ENCODE results near the gene ZNF669.
A peak's percentile ranks its signal among the peaks of the same experiment; 100 is the strongest.
"Not testable (repeated sequence)": the region's sequence is repeated elsewhere in the genome, so short reads cannot be mapped to it uniquely, and the experiment has no call there.

Gene ZNF669

DNA sequence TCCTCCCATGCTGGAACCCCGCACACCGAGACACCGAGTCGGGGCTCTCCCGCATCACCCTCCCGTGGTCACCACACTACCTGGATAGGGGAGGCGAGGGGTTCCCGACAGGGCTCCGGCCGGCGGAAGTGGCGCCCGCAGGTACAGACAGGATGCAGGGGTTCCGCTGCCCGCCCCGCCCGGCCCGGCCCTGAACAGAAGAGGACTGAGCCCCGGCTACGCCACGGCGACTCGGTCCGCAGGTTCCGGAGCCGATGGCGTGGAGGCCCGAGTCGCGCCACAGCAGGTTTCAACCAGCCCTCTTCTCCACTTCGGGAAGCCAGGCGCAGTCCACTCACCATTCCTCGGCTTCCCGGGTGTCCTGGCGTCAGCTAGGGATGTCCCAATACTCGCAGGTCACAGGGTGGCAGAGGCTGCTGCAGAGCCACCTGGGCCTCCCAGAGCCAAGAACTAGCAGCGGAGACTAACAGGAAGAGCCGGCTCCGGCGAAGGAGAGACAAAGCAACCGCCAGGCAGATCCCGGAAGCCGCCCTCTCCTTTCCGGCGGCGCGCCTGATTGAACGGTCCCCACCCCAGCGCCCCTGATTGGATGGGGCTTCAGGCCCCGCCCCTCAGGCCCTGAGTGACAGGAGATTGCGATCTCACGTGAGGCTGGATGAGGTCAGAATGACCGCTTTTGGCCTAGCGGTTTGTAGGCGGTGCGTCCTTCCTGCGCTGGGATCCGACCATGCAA lies at the start of gene ZNF669:
Gene ZNF669 (minus strand): TSS at position 498 of the 733 bp plus-strand sequence. CDS start 157 bp downstream, at position 341.
- peak; percentile 81 for DNase-seq (ENCODE audit: low read depth)

DNA sequence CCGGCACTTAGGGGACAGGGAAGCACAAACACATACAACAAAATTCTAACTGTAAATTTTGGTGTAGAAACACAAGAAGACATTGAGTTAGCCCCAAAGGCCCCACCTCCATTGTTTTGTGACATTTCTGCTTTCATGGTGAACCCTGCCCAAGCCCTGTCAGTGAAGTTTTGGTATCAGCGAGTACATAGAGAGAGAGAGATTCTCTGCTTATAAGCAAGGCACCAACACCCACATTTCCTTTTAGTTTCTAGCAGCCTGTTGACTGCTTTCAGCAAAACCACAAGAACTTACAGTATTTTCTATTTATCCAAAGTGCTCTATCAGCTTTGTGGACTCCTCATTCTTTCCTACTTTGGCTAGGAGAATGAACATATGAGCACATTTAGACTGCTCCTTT lies 43.6 kb upstream of the ZNF669 start:
- no peak for DNase-seq (ENCODE audit: low read depth)

DNA sequence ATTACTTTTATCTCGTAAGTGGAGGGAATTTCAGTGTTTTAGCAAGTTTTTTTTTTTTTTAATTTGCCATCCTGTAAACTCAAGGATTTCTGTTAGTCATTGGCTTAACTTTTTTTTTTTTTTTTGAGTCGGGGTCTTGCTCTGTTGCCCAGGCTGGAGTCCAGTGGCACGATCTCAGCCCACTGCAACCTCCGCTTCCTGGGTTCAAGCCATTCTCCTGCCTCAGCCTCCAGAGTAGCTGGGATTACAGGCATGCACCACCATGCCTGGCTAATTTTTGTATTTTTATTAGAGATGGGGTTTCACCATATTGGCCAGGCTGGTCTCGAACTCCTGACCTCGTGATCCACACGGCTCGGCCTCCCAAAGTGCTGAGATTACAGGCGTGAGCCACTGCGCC lies 43.0 kb upstream of the ZNF669 start:
- not testable (repeated sequence) for DNase-seq (ENCODE audit: low read depth)

DNA sequence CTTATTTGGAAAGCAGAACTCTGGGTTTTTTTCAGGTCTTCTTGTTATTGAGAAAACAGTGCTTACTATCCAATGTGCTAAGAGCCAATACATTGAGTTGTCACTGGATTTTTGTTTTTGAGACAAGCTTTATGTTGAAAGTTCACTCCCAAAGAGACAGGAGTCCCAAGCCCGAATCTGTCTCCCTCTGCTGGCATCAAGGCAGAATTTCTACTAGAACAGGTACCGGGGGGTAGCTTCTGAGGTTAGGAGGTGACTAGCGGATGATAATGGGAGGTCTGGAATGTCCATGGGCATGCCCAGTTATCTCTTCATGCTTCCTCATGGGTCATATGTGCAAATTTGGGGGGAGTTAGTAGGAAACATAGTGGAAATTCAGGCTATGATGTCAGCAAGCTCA lies 42.5 kb upstream of the ZNF669 start:
- DNase-seq (ENCODE audit: low read depth) = no peak

DNA sequence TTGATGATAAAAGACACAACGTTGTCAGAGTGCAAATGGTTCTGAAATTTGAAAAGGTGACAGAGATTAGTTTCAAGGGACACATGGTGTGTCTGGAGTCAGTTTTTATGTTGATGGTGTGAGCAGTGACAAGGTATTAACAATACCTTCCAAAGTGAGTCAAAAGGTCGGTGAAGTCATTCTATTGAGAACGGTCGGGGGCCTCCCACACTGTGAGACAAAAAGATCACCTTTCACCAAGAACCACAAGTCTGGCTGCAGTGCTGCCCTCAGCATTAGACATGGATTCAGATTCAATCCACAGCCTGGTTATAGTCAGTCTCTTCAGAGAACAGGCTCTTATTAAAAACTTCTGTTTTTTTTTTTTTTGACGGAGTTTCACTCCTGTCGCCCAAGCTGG lies 41.1 kb upstream of the ZNF669 start:
- DNase-seq (ENCODE audit: low read depth) = no peak

DNA sequence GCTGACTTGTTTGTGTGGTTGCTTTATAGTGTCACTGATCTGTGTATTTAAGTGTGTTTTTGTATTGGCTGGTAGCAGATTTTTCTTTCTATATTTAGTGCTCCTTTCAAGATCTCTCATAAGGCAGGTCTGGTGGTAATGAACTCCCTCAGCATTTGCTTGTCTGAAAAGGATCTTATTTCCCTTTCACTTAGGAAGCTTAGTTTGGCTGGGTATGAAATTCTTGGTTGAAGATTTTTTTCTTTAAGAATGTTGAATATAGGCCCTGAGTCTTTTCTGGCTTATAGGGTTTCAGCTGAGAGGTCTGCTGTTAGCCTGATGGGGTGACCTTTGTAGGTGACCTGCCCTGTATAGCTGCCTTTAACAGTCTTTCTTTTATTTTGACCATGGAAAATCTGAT lies 35.4 kb upstream of the ZNF669 start:
- not testable (repeated sequence) for DNase-seq (ENCODE audit: low read depth)

- no peak for DNase-seq (ENCODE audit: low read depth)
These were observed 27.1 kb upstream of the ZNF669 start for GRCh38 chr1:247131236-247131635.

- not testable (repeated sequence) for DNase-seq (ENCODE audit: low read depth)
These were observed 23.5 kb upstream of the ZNF669 start for GRCh38 chr1:247127519-247128282.

DNA sequence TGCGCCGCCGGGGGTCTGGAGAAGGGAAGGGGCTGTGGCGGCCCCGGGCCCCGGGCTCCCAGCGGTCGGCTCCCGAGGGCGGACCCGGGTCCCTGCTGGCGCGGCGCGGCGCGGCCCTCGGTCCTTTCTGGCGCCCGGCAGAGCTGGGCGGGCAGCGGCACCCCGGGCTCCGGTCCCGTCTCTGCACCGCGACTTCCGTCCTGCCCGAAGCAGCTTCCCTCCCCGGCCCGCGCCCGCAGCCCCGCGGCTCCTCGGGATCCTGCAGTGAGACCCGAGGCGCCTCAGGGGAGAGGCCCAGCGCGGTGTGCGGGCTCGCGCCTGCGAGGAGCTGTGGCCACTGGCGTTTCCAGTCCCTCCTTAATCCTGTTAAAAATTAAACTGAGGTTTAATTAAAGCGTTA lies 22.4 kb upstream of the ZNF669 start:
- DNase-seq (ENCODE audit: low read depth) = not testable (repeated sequence)

GRCh38 chr1:247126166-247126565 lies 22.0 kb upstream of the ZNF669 start:
- not testable (repeated sequence) for DNase-seq (ENCODE audit: low read depth)

- no peak for DNase-seq (ENCODE audit: low read depth)
These were observed 17.2 kb upstream of the ZNF669 start for GRCh38 chr1:247121382-247121781.

- not testable (repeated sequence) for DNase-seq (ENCODE audit: low read depth)
These were observed 16.2 kb upstream of the ZNF669 start for GRCh38 chr1:247120408-247120668.

DNA sequence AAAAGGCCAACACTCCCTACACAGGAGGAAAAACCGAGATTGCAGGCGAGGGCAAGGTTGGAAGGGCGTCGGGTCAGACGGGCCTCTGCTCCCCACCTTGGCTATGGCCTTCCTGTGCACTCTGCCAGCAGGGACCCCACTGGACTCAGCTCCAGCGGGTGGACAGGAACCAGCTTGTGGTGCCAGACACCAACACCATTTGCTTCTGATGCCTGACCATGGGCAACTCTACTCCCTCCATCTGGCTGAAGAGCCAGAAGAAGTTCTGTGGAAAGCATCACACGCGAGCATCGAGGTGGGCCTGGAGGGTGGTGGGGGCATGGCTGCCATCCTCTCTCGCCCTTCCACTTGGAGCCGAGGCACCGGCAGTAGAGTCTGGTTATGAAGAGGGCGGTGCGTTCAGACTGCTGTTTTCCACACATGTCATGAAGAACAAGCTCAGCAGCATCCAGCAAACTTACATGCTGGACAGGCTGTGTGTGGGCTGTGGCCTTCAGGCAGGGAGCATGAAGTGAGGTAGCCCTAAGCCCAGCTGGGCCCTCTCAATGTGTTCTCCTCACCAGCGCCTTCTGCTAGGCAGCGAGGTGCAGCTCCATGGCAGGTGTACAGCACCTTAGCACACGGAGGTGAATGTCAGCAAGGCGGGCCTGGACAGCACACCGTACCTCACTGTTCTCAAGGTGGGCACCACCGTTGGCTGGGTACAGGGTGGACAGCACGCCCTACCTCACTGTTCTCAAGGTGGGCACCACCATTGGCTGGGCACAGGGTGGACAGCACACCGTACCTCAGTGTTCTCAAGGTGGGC lies 15.6 kb upstream of the ZNF669 start:
- DNase-seq (ENCODE audit: low read depth) = no peak

DNA sequence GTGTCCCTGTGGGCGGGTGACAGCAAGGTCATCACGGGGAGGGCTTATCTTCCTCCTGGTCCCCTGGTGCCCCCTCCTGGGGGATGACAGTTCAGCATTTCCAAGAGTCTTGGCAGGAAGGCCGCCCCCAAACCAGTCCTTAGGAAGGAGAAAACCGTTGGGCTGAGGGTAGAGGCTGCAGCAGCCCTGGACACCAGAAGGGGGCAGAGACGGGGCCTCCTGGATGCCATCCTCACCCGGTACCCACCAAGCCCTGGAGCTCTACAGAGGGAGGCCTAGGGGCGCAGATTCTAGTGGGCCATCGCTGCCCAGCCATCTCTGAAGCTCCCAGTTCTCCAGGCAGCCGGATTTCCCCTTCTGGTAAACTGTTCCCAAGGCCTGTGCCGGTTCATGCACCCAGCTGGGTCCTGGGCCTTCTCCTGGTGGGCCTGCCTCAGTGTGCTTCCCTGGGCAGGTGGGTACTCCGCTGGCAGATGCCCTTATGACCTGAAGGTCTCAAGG lies 14.8 kb upstream of the ZNF669 start:
- no peak for DNase-seq (ENCODE audit: low read depth)

- no peak for DNase-seq (ENCODE audit: low read depth)
These were observed 11.4 kb upstream of the ZNF669 start for GRCh38 chr1:247115545-247115944.

- no peak for DNase-seq (ENCODE audit: low read depth)
These were observed 11.0 kb upstream of the ZNF669 start for GRCh38 chr1:247115141-247115510.

DNA sequence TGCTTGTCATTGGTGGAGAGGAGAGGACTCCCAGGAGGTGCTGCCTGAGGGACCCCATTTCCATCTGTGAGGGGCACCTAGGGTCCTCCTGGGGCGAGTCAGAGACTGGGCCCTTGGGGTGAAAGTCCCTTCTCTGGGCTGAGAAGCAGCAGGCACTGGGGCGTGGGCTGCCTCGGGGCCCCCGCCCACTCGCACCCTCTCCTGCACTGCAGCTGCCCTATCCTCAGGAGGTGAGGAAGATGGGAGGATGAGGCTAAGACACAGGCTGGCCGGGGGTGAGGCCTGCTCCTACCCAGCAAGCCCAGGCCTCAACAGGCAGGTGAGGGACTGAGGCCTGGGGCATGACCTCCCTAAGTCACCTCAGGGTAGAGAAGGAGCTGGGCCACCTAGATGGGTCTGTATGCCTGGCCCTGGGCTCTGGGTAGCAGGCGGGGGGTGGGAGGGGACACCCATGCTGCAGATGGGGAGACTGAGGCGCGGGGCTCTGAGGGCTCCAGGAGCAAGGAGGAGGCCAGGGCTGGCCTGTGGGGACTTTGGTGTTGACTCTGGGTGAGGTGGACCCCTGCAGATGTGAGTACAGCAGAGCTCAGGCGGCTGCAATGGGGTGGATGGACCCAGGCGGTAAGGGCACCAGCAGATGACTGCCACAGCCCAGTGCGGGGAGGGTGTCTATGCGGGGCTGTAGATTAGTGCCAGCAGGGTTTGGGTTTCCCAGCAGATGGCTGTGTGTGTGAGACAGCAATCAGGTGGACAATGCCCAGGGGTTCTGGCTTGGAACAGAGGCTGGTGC lies 10.4 kb upstream of the ZNF669 start:
- no peak for DNase-seq (ENCODE audit: low read depth)

- no peak for DNase-seq (ENCODE audit: low read depth)
These were observed 9.6 kb upstream of the ZNF669 start for GRCh38 chr1:247113733-247114271.

- DNase-seq (ENCODE audit: low read depth) = no peak
These were observed 8.9 kb upstream of the ZNF669 start for GRCh38 chr1:247113094-247113497.

DNA sequence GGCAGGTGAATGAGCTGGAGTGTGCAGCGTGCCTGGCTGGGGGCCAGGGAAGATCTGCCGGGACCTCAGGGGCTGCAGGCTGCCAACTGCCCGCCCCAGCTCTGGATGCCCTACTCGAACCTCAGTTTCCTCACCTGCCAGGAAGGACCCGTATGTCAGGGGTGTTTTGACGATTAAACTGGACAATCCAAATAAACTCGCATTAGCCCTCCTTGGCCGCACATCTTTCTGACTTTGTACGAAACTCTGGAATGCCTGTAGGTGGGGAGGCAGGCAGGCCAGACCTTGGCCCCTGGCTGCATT lies 8.3 kb upstream of the ZNF669 start:
- DNase-seq (ENCODE audit: low read depth) = no peak

GRCh38 chr1:247111700-247112478 lies 7.7 kb upstream of the ZNF669 start:
- DNase-seq (ENCODE audit: low read depth) = no peak

All from activated T-helper 1 cell treated with Interleukin-2 at 50 U/mL for 16 hours (primary cell).